HG03060 (cell line): Measurements from ENCODE around the gene DNAJB13.
A peak's percentile ranks its signal among the peaks of the same experiment; 100 is the strongest.

Experiments
- ATAC-seq: cut with Tn5 transposase; IDR thresholded peaks from one replicate; pipeline ENCODE4 v1.9.1; 2021; ENCODE audit warnings: low read depth, moderate number of reproducible peaks; ENCODE audit not compliant: unreplicated experiment

The DNAJB13 gene

DNA sequence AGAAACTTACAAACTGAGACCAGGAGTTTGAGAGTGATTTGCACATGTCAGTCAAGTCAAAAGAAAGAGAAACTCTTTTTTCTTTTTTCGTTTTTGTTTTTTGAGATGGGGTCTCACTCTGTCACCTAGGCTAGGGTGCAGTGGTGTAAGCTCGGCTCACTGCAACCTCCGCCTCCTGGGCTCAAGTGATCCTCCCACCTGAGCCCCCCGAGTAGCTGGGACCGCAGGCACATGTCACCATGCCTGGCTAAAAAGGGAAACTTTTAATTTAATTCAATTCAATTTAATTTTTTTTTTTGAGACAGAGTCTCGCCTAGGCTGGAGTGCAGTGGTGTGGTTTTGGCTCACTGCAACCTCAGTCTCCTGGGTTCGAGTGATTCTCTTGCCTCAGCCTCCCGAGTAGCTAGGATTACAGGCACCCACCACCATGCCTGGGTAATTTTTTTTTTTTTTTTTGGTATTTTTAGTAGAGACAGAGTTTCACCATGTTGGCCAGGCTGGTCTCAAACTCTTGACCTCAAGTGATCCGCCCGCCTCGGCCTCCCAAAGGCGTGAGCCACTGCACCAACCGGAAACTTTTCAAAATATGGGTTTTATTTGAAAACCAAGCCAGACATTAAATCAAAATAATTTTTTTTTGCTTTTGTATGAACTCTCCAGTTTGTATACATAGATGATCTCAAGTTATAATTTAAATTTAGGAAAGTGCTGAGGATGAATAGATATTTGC lies 48.2 kb downstream of the DNAJB13 start:
- ATAC-seq, result no peak

DNA sequence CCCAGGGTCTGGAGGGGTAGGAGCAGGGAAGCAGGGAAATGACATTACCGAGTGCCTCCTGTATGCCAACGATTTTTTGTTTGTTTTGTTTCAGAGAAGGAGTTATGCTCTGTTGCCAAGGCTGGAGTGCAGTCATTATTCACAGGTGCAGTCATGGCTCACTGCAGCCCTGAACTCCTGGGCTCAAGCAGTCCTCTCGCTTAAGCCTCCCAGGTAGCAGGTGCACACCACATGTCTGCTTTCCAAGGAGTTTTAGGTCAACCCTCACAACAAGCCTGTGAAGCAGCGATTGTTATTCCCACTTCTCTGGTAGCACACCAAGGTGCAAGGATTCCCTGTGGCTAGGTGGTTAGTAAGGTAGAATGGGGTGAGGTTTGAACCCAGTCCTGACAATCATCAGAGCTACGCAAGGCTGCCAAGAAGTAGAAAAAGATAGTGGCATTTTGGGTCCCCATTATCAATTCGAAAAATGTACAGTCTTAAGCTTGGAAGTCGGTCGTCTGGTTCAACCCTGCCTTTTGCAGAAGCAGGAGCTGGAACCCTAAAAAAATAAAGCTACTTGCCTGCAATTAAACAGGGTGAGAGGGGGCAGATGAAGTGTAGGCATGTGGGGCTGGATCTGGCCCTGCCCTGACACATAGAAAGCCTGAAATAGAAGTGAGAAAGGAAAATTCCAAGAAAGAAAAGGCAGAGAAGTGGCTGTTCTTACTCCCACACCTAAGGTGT lies 48.9 kb downstream of the DNAJB13 start:
- ATAC-seq, result no peak

DNA sequence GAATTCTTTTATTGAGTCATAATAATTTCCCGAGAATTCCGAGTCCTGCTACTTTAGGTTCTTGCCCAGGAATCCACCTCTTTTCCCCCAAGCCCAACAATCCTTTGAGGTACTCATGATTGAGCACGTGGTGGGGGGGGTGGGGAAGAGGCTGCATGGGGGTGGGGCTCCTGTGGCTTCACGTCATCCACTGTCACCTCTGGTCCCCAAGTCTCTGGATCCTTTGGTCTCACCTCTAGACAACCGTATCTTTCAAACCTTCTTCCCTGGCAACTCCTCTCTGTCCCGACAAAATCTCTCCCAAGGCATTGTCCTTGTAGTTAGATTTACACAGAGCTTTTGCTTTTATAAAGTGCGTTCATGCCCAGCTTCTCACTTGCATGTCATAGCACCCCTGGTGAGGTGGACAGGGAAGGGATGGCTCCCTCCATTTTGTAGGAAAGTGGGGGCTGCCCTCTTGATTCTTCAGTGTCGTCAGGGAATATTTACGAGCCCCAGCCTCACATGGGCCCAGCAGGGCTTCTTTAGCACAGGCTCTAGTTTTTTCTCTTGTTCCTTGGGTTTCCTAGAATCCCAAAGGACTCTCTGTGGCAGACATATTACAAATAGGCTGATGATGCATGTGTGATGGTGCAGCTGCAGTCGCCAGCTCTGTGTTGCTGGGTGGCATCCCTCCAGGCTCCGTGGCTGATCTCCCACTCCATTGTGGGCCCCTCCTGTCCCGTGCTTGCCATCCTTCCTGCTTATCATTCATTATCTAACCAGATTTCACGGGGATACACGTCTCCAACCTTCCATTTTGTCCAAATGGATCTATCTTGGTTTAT lies 49.7 kb downstream of the DNAJB13 start:
- ATAC-seq, result no peak

DNA sequence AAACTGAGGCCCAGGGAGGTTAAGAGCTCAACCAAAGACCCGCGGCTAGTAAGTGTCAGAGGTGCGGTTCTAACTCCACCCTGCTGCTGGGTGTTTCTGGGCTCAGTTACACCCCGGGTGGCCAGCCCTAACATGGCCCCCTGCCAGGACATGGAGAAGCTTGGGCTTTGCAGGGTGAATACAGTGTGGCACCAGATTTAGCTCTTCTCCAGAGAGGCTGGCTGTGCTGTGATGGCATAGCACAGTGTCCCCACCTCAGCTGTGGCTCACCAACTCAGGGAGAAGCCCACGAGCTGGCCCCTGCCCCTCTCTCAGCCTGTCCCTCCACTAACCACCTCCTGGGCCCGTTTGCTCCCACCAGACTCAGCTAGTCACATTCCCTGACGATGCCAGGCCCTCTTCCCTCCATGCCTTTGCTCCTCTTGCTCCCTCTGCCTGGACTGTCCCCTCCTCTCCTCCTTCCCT lies 51.0 kb downstream of the DNAJB13 start:
- ATAC-seq, result no peak

DNA sequence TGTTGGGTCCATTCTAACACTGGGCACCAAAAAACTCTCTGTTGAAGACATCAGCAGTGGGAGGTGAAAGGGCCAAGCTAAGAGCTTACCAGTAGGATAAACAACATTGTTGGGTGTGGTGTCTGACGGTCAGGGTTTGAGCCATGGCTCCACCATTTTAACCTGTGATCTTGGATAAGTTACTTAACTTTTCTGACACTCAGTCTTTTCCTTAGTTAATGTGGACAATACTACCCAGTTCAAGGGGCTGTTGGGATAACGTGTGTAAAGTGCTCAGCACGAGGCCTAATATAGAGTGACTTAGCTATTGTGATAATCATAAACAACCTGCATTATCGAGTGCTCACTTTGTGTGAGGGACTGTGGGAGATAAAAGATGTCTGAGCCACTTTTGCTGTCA lies 52.0 kb downstream of the DNAJB13 start:
- ATAC-seq, result no peak

DNA sequence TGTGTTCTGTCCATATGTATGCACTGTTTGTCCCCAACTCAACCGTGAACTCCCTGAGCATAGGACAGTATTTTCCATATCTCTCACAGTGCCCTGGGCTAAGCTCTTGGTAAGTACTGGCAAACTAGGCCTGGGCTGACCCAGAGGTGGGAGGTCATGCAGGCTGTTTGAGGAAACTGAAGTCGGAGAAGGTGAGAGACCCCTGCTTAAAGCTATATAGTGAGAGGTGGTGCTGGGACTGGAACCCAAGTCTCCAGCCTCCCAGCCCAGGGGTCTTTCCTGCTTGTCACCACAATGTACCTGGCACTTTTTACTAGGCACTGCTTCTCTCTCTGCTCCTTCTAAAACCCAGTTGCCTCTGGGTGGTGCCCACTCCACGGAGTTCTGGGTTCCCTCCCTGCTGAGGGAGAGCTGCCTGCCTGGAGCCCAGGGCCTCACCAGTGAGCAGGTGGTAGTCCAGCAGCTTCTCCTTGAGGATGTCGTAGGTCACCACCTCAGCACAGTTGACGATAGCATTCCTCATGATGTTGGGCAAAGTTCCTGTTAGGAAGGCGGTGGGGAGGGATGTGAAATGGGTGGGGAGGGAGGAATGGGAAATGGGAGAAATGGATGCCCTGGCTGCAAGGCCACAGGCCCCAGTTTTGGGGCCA lies 53.3 kb downstream of the DNAJB13 start:
- ATAC-seq, result no peak

DNA sequence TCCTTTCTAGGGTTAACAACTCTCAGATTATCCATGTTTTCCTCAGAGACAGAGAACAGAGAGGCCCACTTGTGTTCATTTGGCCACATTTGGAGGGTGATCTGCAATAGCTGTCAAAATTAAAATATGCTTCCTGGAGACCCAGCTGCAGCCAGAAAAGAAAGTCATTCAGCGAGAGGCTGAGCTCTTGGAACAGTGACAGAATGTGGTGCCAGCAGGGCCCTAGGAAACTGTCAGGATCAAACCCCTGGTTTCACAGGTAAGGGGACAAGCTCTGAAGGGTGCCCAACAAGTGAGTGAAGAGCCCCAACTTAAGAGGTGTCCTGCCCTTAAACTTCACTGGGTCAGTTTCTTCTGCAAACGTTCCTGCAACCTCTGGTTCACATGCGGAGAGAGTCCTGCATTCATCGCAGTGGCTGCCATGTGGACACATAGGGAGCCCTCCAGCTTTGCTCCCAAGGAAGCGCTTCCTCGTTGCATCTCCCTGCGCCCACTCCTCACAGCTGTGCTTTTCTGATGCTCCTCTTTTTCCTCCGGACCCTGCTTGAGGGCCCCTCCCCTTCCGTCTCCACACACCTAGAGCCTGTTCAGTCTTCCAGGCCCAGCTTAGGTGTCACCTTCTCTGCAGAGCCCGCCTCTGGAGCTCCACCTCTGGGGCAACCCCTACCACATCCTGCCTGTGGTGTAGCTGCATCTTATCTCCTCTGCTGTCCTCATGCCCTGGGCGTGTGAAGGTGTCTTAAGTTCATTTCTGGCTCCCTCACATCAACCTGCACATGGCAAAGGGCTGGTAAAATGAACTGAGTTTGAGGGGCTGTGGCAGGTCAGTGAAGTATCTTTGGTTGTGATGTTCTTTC lies 54.2 kb downstream of the DNAJB13 start:
- no peak for ATAC-seq

DNA sequence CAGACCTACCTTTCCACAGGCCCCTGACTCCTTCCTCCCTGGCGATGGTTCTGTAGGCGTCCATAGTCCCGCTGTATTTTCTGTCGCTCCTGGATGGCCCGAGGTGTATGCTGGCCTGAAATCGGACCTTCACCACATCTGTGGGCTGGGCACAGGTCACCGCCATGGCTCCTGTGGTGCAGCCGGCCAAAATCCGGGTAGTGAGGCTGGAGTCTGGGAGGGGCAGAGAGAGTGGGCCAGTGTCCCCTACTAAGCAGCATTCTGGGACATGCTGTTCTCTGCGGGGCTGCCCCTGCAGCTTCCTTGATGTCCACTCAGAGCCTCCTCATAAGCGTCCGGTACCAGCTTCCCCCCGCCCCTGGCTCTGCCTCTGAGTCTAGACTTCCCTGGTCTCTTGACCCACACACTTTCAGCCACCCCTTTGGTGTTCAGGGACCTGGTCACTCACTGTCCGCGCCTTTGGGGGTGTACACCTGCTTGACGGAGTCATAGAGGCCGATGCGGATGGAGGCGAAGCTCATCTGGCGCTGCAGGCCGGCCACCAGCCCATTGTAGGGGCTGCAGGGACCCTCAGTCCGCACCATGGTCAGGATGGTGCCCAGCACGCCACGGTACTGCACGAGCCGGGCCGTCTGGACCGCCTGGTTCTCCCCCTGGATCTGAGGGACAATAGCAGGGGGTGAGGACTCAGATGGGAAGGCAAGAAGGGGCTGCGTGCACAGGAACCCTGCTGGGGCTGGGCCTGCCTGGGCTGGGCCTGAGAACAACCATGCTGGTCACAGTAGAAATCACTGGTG lies 55.1 kb downstream of the DNAJB13 start:
- no peak for ATAC-seq

DNA sequence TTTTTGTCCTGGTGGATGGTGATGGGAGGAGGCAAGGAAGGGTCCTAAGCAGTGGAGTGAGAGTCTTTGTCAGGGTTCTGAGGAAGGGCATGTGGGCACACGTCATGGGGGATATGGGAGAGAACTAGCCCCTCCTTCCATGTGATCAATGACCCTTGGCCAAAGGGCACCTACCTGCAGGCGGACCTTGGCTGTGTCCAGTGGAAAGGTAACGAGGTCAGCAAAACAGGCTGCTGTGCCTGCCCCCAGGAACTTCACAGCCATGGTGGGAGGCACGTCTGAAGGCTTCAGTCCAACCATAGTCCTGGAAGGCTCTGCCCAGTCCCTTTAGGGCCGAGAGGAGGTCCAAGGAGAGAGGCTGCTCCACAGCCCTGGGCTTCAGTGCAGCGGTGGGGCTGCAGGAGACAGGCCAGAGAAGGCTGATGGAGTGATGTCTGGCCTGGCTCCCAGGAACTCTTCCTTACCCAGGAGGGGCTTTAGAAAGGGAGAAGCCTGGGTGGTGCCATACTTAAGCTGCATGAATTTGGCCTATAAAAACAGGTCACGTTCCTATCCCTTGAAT lies 56.0 kb downstream of the DNAJB13 start:
- no peak for ATAC-seq

DNA sequence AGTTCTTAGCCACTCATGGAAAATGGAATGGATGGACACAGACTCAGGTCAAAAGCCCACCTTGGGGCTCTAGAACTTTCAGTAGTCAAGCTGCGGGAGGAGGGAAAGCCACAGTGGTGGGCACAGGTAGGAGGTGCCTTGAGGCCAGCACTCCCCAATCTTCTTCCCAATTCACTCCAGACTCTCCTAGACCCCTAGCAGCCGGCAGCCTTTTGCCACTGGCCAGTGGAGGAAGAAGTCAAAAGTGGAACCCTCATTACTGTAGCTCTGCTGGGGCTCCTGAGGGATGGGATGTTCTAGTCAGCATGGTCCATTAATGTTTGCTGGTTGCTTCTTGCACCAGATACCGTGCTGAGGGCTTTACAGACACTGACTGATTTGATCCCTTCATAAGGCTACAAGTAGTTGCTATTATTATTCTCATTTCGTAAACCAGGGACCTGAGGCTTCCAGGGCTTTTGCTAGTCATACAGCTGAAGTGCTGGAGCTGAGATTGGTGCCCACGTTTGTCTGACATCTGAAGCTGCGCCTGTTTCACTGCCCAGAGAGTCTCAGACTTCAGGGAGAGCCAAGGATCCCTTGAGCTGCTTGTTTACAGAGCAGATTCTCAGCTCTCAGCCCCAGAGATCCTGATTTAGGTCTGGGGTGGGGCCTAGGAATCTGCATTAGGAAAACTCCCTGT lies 57.0 kb downstream of the DNAJB13 start:
- no peak for ATAC-seq

DNA sequence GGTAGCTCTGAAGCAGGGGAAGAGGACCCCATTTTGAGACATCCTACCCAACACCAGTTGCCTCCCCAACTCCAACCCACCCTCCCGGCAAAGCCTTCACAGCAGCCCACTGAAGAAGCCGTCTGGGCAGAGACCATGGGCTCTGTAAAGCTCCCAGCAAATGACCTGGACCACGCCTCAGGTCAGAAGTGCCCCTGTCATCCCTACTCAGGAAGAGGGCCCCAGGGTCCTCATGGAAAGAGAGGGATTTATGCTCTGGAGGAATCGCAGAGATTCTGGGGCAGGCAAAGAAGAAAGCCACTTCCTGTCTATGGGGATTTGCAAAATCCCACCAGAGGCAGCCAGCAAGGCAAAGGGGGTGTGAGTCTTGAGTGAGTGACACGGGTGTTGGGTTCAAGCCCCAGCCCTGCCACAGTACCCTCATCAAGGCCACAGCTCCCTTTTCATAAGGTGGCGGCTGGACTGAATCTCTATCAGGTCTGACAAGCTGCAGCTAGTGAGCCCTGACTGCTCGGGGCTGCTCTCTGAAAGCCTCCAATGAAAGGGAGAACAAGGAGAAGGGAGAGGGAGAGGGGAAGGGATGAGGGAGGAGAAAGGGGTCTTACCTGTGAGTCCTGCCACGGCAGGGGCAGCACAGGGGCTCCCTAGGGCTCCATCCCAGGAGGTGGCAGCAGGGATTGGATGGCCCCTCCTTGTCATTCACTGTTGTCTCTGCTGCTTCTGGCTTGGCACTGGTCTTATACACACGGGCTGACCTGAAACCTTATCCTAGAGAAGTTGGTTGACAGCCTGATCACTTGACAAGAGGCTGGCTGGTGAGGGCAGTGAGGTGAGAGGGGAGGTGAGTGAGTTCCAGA lies 57.8 kb downstream of the DNAJB13 start, which contains the start of gene UCP3:
UCP3 (minus strand) TSS at position 713 of the 857 bp plus-strand sequence. CDS start 2,043 bp downstream, outside the sequence.
- no peak for ATAC-seq

DNA sequence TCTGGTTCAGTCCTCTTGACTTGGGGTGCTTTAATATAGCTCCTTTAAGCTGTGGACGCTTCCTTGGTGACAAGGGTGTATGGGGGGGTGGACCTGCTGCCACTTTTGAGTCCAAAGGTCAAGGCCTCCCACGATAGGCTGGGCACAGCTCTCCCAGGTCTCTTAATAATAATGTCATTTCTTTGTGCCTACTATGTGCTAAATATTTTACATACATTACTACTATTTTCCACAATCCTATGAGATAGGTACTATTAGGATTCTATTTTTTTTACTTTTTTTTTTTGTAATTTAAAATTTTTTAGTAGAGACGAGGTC lies 58.4 kb downstream of the DNAJB13 start:
- ATAC-seq, result no peak

DNA sequence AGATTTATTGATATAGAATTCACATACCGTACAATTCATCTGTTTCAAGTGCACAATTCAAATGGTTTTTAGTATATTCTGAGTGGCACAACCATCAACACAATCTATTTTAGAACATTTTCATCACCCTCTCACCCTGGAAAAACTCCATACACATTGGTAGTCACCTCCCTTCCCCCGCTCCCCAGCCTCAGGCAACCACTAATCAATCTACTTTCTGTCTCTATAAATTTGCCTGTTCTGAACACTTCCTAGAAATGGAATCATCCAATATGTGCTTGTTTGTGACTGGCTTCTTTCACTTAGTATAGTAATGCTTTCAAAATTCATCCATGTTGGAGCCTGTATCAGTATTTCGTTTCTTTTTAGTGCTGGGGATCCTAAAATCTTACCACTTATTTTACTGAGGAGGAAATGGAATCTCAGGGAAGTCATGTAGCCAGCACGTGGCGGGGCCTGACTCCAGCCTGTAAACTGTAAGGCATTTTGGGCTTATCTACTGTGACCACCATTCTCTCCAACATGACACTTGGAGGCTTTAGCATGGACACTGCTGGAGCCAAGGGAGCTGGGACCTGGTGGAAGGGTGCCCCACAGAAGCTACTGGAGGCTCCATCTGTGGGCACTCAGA lies 59.0 kb downstream of the DNAJB13 start:
- ATAC-seq, result no peak

DNA sequence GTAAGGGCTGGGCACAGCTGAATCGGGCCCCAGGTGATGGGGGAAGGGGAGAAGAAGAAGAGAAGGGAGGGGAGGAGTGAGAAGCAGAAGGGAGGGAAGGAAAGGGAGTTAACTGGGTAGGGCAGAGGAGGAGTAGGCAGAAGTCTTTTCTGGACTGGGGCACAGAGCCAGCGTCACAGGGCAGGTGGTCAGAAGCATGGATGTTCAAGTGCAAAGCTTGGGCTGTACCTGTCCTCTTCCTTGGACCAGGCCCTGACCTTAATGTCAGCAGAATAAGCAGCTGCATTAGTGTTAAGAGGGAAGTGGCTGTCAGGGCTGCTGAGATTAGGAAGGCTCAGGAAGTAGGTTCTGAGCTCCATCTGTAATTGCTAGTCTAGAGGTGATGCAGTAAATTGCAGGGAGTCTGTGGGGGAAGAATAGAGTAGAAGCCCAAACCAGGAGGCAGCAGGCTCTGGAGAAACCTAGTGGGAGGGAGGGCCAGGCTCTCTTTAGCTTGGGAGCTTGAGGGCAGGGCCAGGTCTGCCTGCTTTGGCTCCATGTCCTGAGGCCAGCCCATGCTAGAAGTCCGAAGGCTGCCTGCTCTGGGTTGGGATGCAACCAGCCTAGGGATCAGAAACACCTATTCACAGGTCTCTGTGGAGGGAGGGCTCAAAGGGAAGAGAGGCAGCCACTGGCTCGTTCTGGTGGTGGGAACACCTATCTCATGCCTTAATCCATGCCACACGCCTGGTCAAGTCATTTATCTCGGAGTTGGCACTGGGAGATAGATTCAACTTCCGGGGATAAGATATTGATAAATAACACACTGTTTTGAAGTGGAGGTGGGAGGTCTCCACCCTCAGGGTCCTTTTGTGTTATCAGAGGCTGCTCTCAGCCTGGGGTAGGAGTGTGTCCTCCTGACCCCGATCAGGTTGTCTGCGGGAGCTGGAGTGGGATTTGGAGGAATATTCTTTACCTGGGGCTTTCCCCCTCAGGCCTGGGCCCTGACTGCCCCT lies 59.8 kb downstream of the DNAJB13 start:
- no peak for ATAC-seq

DNA sequence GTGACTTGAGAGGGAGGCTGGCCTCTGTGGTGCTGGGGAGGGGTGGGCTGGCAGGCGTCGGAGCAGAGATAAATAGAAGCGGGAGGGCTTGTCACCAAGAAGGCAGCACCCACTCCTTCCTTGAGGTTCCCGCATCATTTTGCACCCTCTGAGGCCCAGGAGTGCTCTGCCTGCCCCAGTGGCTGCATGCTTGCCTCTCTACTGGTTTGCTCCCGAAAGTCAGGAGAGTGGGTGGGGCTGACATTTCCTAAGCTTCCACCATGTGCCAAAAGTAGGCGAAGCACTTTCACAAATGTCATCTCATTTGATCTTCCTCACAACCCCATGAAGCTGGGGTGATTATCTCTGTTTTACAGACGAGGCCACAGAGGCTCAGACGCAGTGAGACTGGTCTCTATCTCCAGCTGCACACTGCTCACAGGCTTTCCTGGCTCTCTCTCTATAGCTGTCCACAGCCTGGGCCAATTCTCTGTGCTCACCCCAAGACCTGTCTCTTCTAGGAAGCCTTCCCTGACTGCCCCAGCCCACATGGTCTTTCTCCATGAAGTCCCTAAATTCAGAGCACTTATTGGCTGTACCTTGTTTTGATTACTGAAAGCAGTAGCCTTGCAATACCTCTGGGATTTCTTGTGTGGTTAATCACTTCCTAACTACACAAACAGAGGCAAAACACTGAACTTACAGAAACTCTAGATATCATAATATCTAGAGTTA lies 60.7 kb downstream of the DNAJB13 start:
- ATAC-seq, result peak; percentile 89
